Muscle of leg (tissue), 11 donors: Measurements from ENCODE around the gene FARS2. TPM values are rescaled to one million over a fixed set of nuclear protein-coding genes. Genes with fewer than 3 reads are reported as not detected.

Source experiments
- DNase-seq: peaks from one replicate; pipeline ENCODE4 v3.0.0; 2013
- H3K27ac ChIP-seq: one replicate; pipeline ENCODE4 v1.5.1; 2013; ENCODE audit warnings: mild to moderate bottlenecking, low read length, control low read depth
- H3K27me3 ChIP-seq: one replicate; pipeline ENCODE4 v1.6.1; 2013; ENCODE audit warnings: low read length; ENCODE audit not compliant: control insufficient read depth, insufficient read depth
- H3K36me3 ChIP-seq: one replicate; pipeline ENCODE4 v1.6.1; 2013; ENCODE audit warnings: low read length; ENCODE audit not compliant: control insufficient read depth, insufficient read depth
- H3K4me1 ChIP-seq: one replicate; pipeline ENCODE4 v1.6.1; 2013; ENCODE audit warnings: low read length; ENCODE audit not compliant: control insufficient read depth, insufficient read depth
- H3K4me3 ChIP-seq: one replicate; pipeline ENCODE4 v1.5.1; 2013; ENCODE audit warnings: low read length, control low read depth
- H3K9me3 ChIP-seq: replicated peaks from 2 replicates; pipeline ENCODE4 v1.6.1; 2013; ENCODE audit warnings: low read depth, low read length; ENCODE audit not compliant: control insufficient read depth
- WGBS: methylation state at CpG from one replicate; pipeline ENCODE4 v1.1.5; 2013; ENCODE audit warnings: missing lambda C conversion rate; ENCODE audit not compliant: insufficient coverage; 5-methylcytosine and 5-hydroxymethylcytosine counted together
- polyA plus RNA-seq, 8 donors: library from polyadenylated mRNA; unstranded; fragments of 120-200 nt; gene quantifications; one replicate each; pipeline versions ENCODE4 v1.2.1 to v1.2.3, GENCODE V29; 2013; ENCODE audit warnings: inconsistent platforms in 1 of 8, low replicate concordance in 1 of 8; ENCODE audit not compliant: insufficient read length in 8 of 8, insufficient read depth in 1 of 8
- total RNA-seq: library from RNA; stranded (reverse); fragments of 120-200 nt; gene quantifications from one replicate; pipeline ENCODE4 v1.2.4, GENCODE V29; 2013

FARS2 gene
- total and polyA plus RNA-seq, 9 donors, result 9.7 to 16.9 (median 12.4) TPM

DNA sequence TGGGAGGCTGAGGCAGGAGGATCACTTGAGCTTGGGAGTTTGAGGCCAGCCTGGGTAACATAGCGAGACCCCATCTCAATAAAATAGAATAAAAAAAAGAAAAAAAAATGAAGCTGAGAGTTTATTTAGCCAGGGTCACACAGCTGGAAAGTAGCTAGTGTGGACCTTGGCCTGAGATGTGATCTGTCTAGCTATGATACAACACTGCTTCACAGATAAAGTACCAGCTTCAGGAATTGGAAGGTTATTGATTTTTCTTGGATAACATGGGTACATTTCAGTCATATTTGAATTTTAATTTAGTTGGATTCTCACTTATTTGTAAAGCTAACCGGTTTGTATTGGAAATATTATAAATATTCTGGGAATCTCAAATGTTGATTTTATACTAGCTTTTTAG lies 5.1 kb downstream of the FARS2 start:
- no peaks in the 10 kb centered on the region for H3K36me3 ChIP-seq
- no peak overlapping the region for H3K27ac ChIP-seq
- no CpG with 5 or more reads among the region's 2 CpGs for WGBS
- H3K27me3 ChIP-seq, result no peaks in the 10 kb centered on the region
- no peak for DNase-seq
- H3K4me1 ChIP-seq, result no peaks in the 10 kb centered on the region
- H3K9me3 ChIP-seq, result no peaks in the 10 kb centered on the region
- no peak overlapping the region for H3K4me3 ChIP-seq

GRCh38 chr6:5270093-5270680 lies 8.9 kb downstream of the FARS2 start:
- no peak overlapping the region for H3K27ac ChIP-seq

DNA sequence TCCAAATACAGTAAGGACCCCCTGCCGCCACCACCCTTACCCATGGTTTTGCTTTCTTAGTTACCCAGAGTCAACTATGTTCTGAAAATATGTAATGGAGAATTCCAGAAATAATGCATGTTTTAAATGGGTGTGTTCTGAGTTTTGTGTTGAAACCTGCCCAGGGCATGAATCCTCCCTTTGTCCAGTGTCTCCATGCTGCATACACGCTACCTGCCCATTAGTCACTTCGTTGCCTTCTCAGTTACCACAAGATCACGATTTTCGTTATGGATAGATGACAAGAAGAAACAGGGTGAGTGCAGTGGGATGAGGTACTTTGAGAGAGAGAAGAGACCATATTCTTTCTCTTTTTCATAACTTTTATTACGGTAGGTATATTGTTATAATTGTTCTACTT lies 10.6 kb downstream of the FARS2 start:
- H3K27me3 ChIP-seq, result no peaks in the 10 kb centered on the region
- no peak for DNase-seq
- no peak overlapping the region for H3K4me3 ChIP-seq
- 100% methylated on average over 1 of the region's 6 CpGs for WGBS
- H3K36me3 ChIP-seq, result no peaks in the 10 kb centered on the region
- H3K4me1 ChIP-seq, result no peaks in the 10 kb centered on the region
- H3K9me3 ChIP-seq, result no peaks in the 10 kb centered on the region
- no peak overlapping the region for H3K27ac ChIP-seq

More at GRCh38 chr6:5270093-5270680, 8.9 kb downstream of the FARS2 start:
- H3K36me3 ChIP-seq, result no peaks in the 10 kb centered on the region
- H3K27me3 ChIP-seq, result no peaks in the 10 kb centered on the region
- 20% methylated on average over 1 of the region's 5 CpGs for WGBS
- no peak overlapping the region for H3K4me3 ChIP-seq
- DNase-seq, result no peak
- no peaks in the 10 kb centered on the region for H3K9me3 ChIP-seq
- no peaks in the 10 kb centered on the region for H3K4me1 ChIP-seq

DNA sequence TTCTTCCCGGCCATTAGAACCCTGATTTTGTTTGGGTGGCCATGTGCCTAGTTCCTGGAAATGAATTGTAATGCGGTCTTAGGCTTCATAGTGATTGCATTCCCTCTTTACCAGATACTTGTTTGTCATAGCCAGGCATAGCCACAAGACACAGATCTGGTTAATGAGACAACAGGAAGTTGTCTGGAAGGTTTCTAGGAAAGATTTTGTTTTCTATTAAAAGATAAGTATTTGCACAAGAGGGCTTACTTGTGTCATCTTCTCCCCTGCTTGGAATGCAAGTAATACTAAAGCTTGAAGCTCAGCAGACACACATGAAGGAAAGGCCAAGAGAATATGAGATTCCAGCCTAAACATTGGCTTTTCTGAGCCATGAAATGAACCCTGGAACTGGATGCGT lies 12.9 kb downstream of the FARS2 start:
- H3K27me3 ChIP-seq, result no peaks in the 10 kb centered on the region
- H3K4me1 ChIP-seq, result no peaks in the 10 kb centered on the region
- DNase-seq, result no peak
- H3K36me3 ChIP-seq, result no peaks in the 10 kb centered on the region
- no peaks in the 10 kb centered on the region for H3K9me3 ChIP-seq
- H3K4me3 ChIP-seq, result no peak overlapping the region
- WGBS, result 100% methylated on average over 1 of the region's 3 CpGs
- H3K27ac ChIP-seq, result no peak overlapping the region

DNA sequence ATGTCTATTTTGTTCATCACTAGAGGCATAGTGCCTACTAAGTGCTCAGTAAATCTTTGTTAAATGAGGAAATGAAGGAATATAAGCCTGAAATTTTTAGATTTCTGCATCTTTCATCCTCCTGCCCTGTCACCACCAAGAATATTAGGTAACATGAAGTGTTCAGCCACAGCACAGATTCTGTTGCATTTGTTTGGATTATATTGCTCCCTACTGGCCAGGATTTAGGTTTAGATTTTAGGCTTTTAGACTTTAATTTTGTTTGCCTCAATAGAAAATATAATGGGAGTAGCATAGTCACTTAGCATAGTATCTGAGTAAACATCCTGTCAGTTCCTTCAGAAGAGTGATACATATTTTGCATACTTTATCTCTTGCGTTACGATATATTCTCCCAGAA lies 14.2 kb downstream of the FARS2 start:
- no peak overlapping the region for H3K27ac ChIP-seq
- no peak overlapping the region for H3K4me3 ChIP-seq
- no peaks in the 10 kb centered on the region for H3K27me3 ChIP-seq
- no peaks in the 10 kb centered on the region for H3K36me3 ChIP-seq
- DNase-seq, result no peak
- H3K4me1 ChIP-seq, result no peaks in the 10 kb centered on the region
- WGBS, result no CpG with 5 or more reads among the region's 2 CpGs
- H3K9me3 ChIP-seq, result no peaks in the 10 kb centered on the region

GRCh38 chr6:5276581-5276980 lies 15.3 kb downstream of the FARS2 start:
- Histone ChIP-seq H3K36me3 (no peaks in the 10 kb centered on the region), H3K27ac (no peak overlapping the region), H3K9me3 (no peaks in the 10 kb centered on the region), H3K4me3 (no peak overlapping the region), H3K4me1 (no peaks in the 10 kb centered on the region), H3K27me3 (no peaks in the 10 kb centered on the region)
- no peak for DNase-seq
- WGBS, result 40% methylated on average over 1 of the region's 2 CpGs

- H3K4me1 ChIP-seq, result no peaks in the 10 kb centered on the region
- WGBS, result no CpG with 5 or more reads among the region's 3 CpGs
- no peak overlapping the region for H3K27ac ChIP-seq
- DNase-seq, result no peak
- no peaks in the 10 kb centered on the region for H3K36me3 ChIP-seq
- no peaks in the 10 kb centered on the region for H3K27me3 ChIP-seq
- no peak overlapping the region for H3K4me3 ChIP-seq
- no peaks in the 10 kb centered on the region for H3K9me3 ChIP-seq
Observed at GRCh38 chr6:5277589-5277988, 16.3 kb downstream of the FARS2 start.

DNA sequence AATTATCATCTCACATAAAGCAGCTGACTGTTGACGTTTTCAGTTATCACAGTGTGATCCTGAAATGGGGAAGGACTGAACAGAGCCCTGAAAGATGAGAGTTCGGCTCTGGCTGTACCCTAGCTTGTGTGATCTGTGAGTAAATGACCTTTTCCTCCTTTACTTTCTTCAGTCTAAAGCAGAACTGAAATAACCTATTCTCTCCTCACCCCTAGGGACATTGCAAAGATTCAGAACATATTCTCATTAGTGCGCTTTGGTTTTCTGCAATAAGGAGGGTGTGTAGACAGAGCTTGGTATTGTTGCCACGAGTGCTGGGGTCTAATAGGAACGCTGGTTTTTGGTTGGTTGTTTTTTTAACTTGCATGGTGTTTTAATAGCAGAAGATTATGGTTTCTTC lies 16.7 kb downstream of the FARS2 start:
- WGBS, result 100% methylated on average over 1 of the region's 5 CpGs
- Histone ChIP-seq H3K9me3 (no peaks in the 10 kb centered on the region), H3K4me1 (no peaks in the 10 kb centered on the region), H3K27me3 (no peaks in the 10 kb centered on the region), H3K27ac (no peak overlapping the region), H3K36me3 (no peaks in the 10 kb centered on the region), H3K4me3 (no peak overlapping the region)
- DNase-seq, result no peak

- no peak for DNase-seq
- 100% methylated on average over 2 of the region's 3 CpGs for WGBS
Observed at GRCh38 chr6:5278565-5279120, 17.3 kb downstream of the FARS2 start.

DNA sequence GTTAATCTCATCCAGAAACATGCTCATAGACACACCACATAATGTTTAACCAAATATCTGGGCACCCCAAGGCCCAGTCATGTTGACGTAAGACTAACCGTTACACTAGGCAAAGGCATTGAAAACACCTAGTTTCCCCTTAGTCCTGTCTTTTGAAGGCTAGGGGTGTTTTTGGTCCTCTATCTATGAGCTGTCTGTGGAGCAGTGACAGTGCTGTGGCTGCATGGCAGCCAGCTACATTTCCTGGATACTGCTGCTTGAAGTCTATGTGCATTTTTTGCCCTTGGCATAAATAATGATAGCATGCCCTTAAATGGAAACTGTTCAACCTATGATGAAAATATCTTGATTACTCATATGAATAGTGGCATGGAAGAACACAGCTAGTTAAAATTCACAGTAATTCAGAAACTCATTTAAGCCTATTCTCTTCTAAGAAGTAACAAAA lies 18.6 kb downstream of the FARS2 start:
- Histone ChIP-seq H3K36me3 (no peaks in the 10 kb centered on the region), H3K4me1 (no peaks in the 10 kb centered on the region), H3K27me3 (no peaks in the 10 kb centered on the region), H3K4me3 (no peak overlapping the region), H3K9me3 (no peaks in the 10 kb centered on the region), H3K27ac (no peak overlapping the region)
- no peak for DNase-seq
- 100% methylated on average over 2 of the region's 2 CpGs for WGBS

More at GRCh38 chr6:5278565-5279120, 17.3 kb downstream of the FARS2 start:
- H3K27me3 ChIP-seq, result no peaks in the 10 kb centered on the region
- no peaks in the 10 kb centered on the region for H3K36me3 ChIP-seq
- no peak overlapping the region for H3K27ac ChIP-seq
- H3K4me3 ChIP-seq, result no peak overlapping the region
- H3K9me3 ChIP-seq, result no peaks in the 10 kb centered on the region
- no peaks in the 10 kb centered on the region for H3K4me1 ChIP-seq

GRCh38 chr6:5280920-5281319 lies 19.6 kb downstream of the FARS2 start:
- no peak overlapping the region for H3K27ac ChIP-seq
- H3K36me3 ChIP-seq, result no peaks in the 10 kb centered on the region
- H3K27me3 ChIP-seq, result no peaks in the 10 kb centered on the region
- H3K4me3 ChIP-seq, result no peak overlapping the region
- WGBS, result no CpG with 5 or more reads among the region's 2 CpGs
- no peak for DNase-seq
- H3K4me1 ChIP-seq, result no peaks in the 10 kb centered on the region
- no peaks in the 10 kb centered on the region for H3K9me3 ChIP-seq
